Heart left ventricle (tissue), 16 donors: Measurements from ENCODE around the gene COL24A1. TPM values are rescaled to one million over a fixed set of nuclear protein-coding genes. Genes with fewer than 3 reads are reported as not detected.
A peak's percentile ranks its signal among the peaks of the same experiment; 100 is the strongest.
"Not testable (repeated sequence)": the region's sequence is repeated elsewhere in the genome, so short reads cannot be mapped to it uniquely, and the experiment has no call there.

ENCODE experiments used
- ATAC-seq, 4 donors: fragments of 200-7000 bp; cut with Tn5 transposase; one replicate each; pipeline ENCODE4 v1.9.1; 2020 to 2022; ENCODE audit warnings: moderate library complexity in 4 of 4, mild to moderate bottlenecking in 3 of 4, moderate number of reproducible peaks in 1 of 4
- DNase-seq, 5 donors: peaks; one replicate each; pipeline ENCODE4 v3.0.0-alpha.2; 2020
- H3K27ac ChIP-seq, 12 donors: fragments of 200-600 bp; sonication (generic) in 4 of 12; one replicate each; pipeline versions ENCODE4 v1.5.0 to v1.8.0; 2016 to 2022; ENCODE audit warnings: mild to moderate bottlenecking in 2 of 12
- H3K27me3 ChIP-seq, 9 donors: fragments of 200-600 bp; sonication (generic) in 2 of 9; one replicate each; pipeline versions ENCODE4 v1.5.1 to v1.8.0; 2016 to 2022; ENCODE audit warnings: mild to moderate bottlenecking in 3 of 9
- H3K36me3 ChIP-seq, 9 donors: fragments of 200-600 bp; sonication (generic) in 2 of 9; one replicate each; pipeline versions ENCODE4 v1.5.0 to v1.8.0; 2018 to 2022; ENCODE audit warnings: mild to moderate bottlenecking in 2 of 9
- H3K4me1 ChIP-seq, 12 donors: fragments of 200-600 bp; sonication (generic) in 4 of 12; one replicate each; pipeline versions ENCODE4 v1.5.0 to v1.8.0; 2016 to 2022; ENCODE audit warnings: mild to moderate bottlenecking in 3 of 12
- H3K4me3 ChIP-seq, 12 donors: fragments of 200-600 bp; sonication (generic) in 4 of 12; one replicate each; pipeline versions ENCODE4 v1.5.0 to v1.8.0; 2017 to 2022; ENCODE audit warnings: mild to moderate bottlenecking in 9 of 12, moderate library complexity in 4 of 12
- H3K9me3 ChIP-seq, 12 donors: fragments of 200-600 bp; sonication (generic) in 4 of 12; one replicate each; pipeline versions ENCODE4 v1.5.0 to v1.8.0; 2016 to 2022; ENCODE audit warnings: mild to moderate bottlenecking in 1 of 12
- CTCF ChIP-seq, 12 donors: fragments of 200-600 bp; sonication (generic) in 4 of 12; IDR thresholded peaks; one replicate each; pipeline versions ENCODE4 v1.5.0 to v1.8.0; 2018 to 2022; ENCODE audit warnings: antibody characterized with exemption in 12 of 12, mild to moderate bottlenecking in 5 of 12
- POLR2A ChIP-seq, 2 donors: fragments of 450-650 bp; IDR thresholded peaks; one replicate each; pipeline ENCODE4 v1.6.1; 2017; ENCODE audit warnings: antibody characterized with exemption in 2 of 2, mild to moderate bottlenecking in 2 of 2, moderate library complexity in 2 of 2
- WGBS, 4 donors: extraction: QIAGEN DNeasy Blood & Tissue Kit in 2 of 4; methylation state at CpG; one replicate each; pipeline versions ENCODE4 v1.1.5 to v1.1.7; 2013 to 2018; 5-methylcytosine and 5-hydroxymethylcytosine counted together
- intact Hi-C, 10 donors: fragments of 100-400 bp; cut with DNase I; formaldehyde crosslinking; loops; one replicate each; pipeline versions ENCODE4 v1.11.1 to v1.14.2; 2022
- polyA plus RNA-seq, 2 donors: library from polyadenylated mRNA; stranded (reverse); fragments of 200-250 nt; gene quantifications; one replicate each; pipeline ENCODE4 v1.2.3, GENCODE V29; 2013
- total RNA-seq, 9 donors: library from RNA; depleted of rRNA in 2 of 9; stranded (reverse); fragments of >200 nt in 2 of 9; fragmentation: NEBNext Ultra II Directional in 3 of 9; extraction: Animal tissue kit (Norgen Biotek cat#: 25700) in 3 of 9; gene quantifications; one replicate each; pipeline versions ENCODE4 v1.1.0 to v1.2.4, GENCODE V29; 2016 to 2023
- donor health status: ischemic (EF 13 %, LVEDD 7.1; RV severe dilation, severe dysfunction).
- donor health status: healthy with polysubstance abuse.
- donor health status: DM: no; HTN: yes; CAD: no.
- donor health status: DM: no; HTN: no; CAD: no.
- donor health status: ischemic (EF 25% LVEDD 6.9; RV normal size, moderate dysfunction).
- donor health status: ischemic (EF 25% LVEDD 5.7; RV mildly dilated, moderate dysfunction).
- donor health status: healthy.
- donor health status: DM: yes; HTN: yes; CAD: no.
- donor health status: ischemic (EF 35%, LVEDD 5.7; RV mildly dilated, moderate dysfunction).
- donor health status: nonischemic (EF 11% LVEDD 7.7; RV severe dilation, severe dysfunction).
- donor health status: DM: yes; HTN: yes; CAD: no.
- donor health status: PGD.
- donor health status: ischemic (EF 29% LVEDD 5.4; RV normal size, mild dysfunction).
- donor health status: nonischemic (EF 23%, LVEDD 6.1; RV moderate dilation, normal function).

COL24A1 gene
- total and polyA plus RNA-seq, 11 donors: 0.07 to 2.8 (median 0.40) TPM

DNA sequence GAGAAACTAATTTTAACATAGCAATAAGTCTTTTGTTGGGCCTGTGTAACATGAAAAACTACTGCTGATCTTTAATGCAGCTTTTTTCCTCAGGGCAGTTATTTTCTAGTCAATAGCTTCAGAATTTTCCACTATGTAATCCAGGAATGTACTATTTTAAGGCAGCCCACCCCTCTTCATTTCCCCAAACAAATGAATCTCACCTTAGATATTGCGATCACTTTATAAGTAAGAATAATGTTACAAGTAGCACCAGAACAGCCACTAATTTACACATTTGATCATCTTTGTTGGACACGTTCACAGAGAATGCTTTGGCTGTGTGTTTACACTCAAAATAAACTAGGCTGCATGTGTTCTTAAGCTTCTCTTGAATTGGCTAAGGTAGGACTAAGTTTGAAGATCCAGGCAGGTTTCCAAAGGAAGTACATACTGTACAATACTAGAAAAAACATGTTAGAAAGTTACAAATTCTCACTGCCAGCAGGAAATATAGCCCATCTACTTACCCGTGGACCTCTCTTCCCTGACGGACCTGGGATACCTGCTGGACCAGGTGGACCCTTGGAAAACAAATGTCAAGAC is 41.7 kb downstream of the COL24A1 start:
- Histone ChIP-seq H3K4me3 (no peak overlapping the region), H3K36me3 (no peaks in the 10 kb centered on the region), H3K9me3 (peaks cover 0 to 7% (median 0%) of the 10 kb centered on the region in 12 donors), H3K27me3 (no peaks in the 10 kb centered on the region), H3K27ac (no peak overlapping the region), H3K4me1 (no peaks in the 10 kb centered on the region)
- WGBS, 4 donors: 58 to 69% (median 66%) methylated on average over 4 of the region's 4 CpGs
- DNase-seq (no peak), ATAC-seq (no peak)
- TF ChIP-seq CTCF (IDR thresholded peaks at IDR 0.05) (no peak), POLR2A (IDR thresholded peaks at IDR 0.05) (no peak)
- intact Hi-C loops: no loop called here

DNA sequence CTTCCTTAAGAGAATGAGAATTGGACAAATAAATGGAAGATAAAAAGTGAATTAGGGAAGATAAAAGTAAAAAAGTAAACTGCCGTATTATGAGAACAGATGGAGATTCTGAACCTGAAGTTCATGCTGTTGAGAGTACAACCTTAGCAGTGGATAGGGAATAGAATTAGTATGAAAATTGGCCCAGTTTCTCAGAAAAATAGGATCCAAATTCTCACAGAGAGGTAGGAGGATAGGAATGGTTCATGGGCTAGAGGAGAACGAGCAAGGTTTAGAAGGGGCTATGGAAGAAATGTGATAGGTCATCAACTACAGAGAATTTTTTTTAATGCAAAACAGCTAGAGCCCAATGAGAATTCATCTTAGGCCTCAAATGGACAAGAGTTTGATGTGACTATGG is 42.3 kb downstream of the COL24A1 start:
- no peak for TF ChIP-seq CTCF (IDR thresholded peaks at IDR 0.05)
- no peak for TF ChIP-seq POLR2A (IDR thresholded peaks at IDR 0.05)
- Histone ChIP-seq H3K4me3 (no peak overlapping the region), H3K9me3 (peaks cover 0 to 2% (median 0%) of the 10 kb centered on the region in 12 donors), H3K36me3 (no peaks in the 10 kb centered on the region), H3K27ac (no peak overlapping the region), H3K4me1 (no peaks in the 10 kb centered on the region), H3K27me3 (no peaks in the 10 kb centered on the region)
- WGBS, 4 donors: 71 to 89% (median 77%) methylated on average over 2 of the region's 2 CpGs
- intact Hi-C loops: no loop called here
- ATAC-seq (no peak), DNase-seq (no peak)

- H3K9me3 ChIP-seq, DNase-seq, H3K27me3 ChIP-seq, intact Hi-C loops, ATAC-seq, H3K4me3 ChIP-seq, H3K4me1 ChIP-seq, H3K27ac ChIP-seq, H3K36me3 ChIP-seq: not testable (repeated sequence)
- 89 to 93% (median 90%) methylated on average over 12 of the region's 12 CpGs for WGBS, 4 donors
Measured at GRCh38 chr1:86111590-86111989, 45.0 kb downstream of the COL24A1 start.

DNA sequence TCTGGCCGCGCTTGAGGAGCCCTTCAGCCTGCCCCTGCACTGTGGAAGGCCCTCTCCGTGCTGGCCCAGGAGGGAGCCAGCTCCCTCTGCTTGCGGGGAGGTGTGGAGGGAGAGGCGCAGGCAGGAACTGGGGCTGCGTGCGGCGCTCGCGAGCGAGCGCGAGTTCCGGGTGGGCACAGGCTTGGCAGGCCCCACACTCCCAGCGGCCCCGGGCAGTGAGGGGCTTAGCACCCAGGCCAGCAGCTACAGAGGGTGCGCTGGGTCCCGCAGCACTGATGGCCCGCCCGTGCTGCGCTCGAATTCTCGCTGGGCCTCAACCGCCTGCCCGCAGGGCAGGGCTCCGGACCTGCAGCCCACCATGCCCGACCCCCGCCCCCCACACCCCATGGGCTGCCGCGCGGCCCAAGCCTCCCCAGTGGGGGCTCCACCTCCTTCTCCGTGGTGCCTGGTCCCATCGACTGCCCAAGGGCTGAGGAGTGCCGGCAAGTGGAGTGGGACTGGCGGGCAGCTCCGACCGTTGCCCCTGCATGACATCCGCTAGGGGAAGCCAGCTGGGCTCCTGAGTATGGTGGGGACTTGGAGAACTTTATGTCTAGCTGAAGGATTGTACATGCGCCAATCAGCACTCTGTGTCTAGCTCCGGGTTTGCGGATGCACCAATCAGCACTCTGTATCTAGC is 46.0 kb downstream of the COL24A1 start:
- Histone ChIP-seq H3K27me3 (no peaks in the 10 kb centered on the region), H3K36me3 (no peaks in the 10 kb centered on the region), H3K9me3 (no peaks in the 10 kb centered on the region), H3K4me1 (no peaks in the 10 kb centered on the region), H3K4me3 (no peak overlapping the region), H3K27ac (no peak overlapping the region)
- ATAC-seq (no peak), DNase-seq (no peak)
- 94 to 96% (median 95%) methylated on average over 23 to 41 of the region's 41 CpGs for WGBS, 4 donors
- TF ChIP-seq CTCF (IDR thresholded peaks at IDR 0.05): no peak
- TF ChIP-seq POLR2A (IDR thresholded peaks at IDR 0.05): no peak
- intact Hi-C loops: no loop called here

DNA sequence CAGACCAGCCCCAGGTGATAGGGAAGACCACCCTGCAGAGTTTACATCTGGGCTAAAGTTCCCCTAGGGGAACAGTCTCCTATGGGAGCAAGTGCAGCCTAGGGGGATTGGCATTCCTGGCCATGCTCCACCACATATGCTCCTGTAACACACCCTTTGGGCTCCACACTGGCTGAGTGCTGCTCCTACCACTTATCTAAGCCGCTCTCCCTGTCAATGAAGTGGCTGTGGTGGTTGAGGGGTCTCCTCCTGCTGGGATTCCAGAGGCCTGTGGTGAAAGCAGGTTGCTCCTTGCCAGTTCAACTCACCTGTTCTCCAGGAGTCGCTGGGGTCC is 51.1 kb downstream of the COL24A1 start:
- TF ChIP-seq POLR2A (IDR thresholded peaks at IDR 0.05): no peak
- no peak for TF ChIP-seq CTCF (IDR thresholded peaks at IDR 0.05)
- Histone ChIP-seq H3K9me3 (no peaks in the 10 kb centered on the region), H3K4me3 (no peak overlapping the region), H3K27me3 (no peaks in the 10 kb centered on the region), H3K27ac (no peak overlapping the region), H3K36me3 (no peaks in the 10 kb centered on the region), H3K4me1 (no peaks in the 10 kb centered on the region)
- 79 to 87% (median 85%) methylated on average over 2 of the region's 2 CpGs for WGBS, 4 donors
- ATAC-seq (no peak), DNase-seq (peak in 1 of 5 donors; percentile 16)
- intact Hi-C loops: no loop called here
